ENCODE data around the gene TEDC2. TPM values are rescaled to one million over a fixed set of nuclear protein-coding genes. Genes with fewer than 3 reads are reported as not detected.
A peak's percentile ranks its signal among the peaks of the same experiment; 100 is the strongest.

Gene TEDC2
- total and polyA plus RNA-seq, 9 of the 15 experiments (the other 6 are each of a cell fraction or from before 2014, with no cell fraction given) = 0.75 to 57.0 (median 17.6) TPM

GRCh38 chr16:2428784-2429033 lies 31.2 kb upstream of the TEDC2 start (continued):
- TF ChIP-seq LCOR (CRISPR knock-in tag; IDR thresholded peaks at IDR 0.05) (no peak; the same call in 1 of the 2 replicates), RFX7 (CRISPR knock-in tag; IDR thresholded peaks at IDR 0.05) (no peak), ARID1B (IDR thresholded peaks at IDR 0.05) (no peak), CREB1 (IDR thresholded peaks at IDR 0.05) (no peak), CREB1 (CRISPR knock-in tag; IDR thresholded peaks at IDR 0.05) (no peak), ELK3 (CRISPR knock-in tag; IDR thresholded peaks at IDR 0.05) (no peak), PHB (CRISPR knock-in tag; IDR thresholded peaks at IDR 0.05) (peak; percentile 92; the same call in 1 of the 2 replicates), ZNF57 (CRISPR knock-in tag; IDR thresholded peaks at IDR 0.05) (no peak), HSF4 (CRISPR knock-in tag; IDR thresholded peaks at IDR 0.05; ENCODE audit: borderline replicate concordance) (0 out of 2 replicates have a peak, but pooled peaks have one; percentile 41), DIDO1 (tag; IDR thresholded peaks at IDR 0.05; ENCODE audit: low read depth) (no peak), DMBX1 (CRISPR knock-in tag; IDR thresholded peaks at IDR 0.05; ENCODE audit: borderline replicate concordance) (peak; percentile 10; the same call in 1 of the 2 replicates), ZBTB2 (IDR thresholded peaks at IDR 0.05) (no peak), XRCC5 (IDR thresholded peaks at IDR 0.05; ENCODE audit: low read depth, low read length) (no peak), KDM2B (CRISPR knock-in tag; IDR thresholded peaks at IDR 0.05) (no peak), MTA1 (IDR thresholded peaks at IDR 0.05; ENCODE audit: borderline replicate concordance) (no peak; the same call in 1 of the 2 replicates), ZBTB17 (CRISPR knock-in tag; IDR thresholded peaks at IDR 0.05) (no peak), MCM3 (IDR thresholded peaks at IDR 0.05) (no peak), RNF219 (CRISPR knock-in tag; IDR thresholded peaks at IDR 0.05) (no peak), SRSF9 (IDR thresholded peaks at IDR 0.05; ENCODE audit: borderline replicate concordance, low read depth, low read length) (no peak), TEAD4 (IDR thresholded peaks at IDR 0.05; ENCODE audit: low read length) (no peak; the same call in 1 of the 2 replicates), TEAD4 (CRISPR knock-in tag; IDR thresholded peaks at IDR 0.05; ENCODE audit: borderline replicate concordance) (no peak), ARHGAP35 (IDR thresholded peaks at IDR 0.05; ENCODE audit: partially characterized antibody) (no peak), CHCHD3 (CRISPR knock-in tag; IDR thresholded peaks at IDR 0.05) (no peak), SMAD2 (IDR thresholded peaks at IDR 0.05; ENCODE audit: low read depth, low read length) (no peak), ZNF23 (CRISPR knock-in tag; IDR thresholded peaks at IDR 0.05) (no peak), RBM25 (IDR thresholded peaks at IDR 0.05; ENCODE audit: low read depth, low read length, severe bottlenecking) (no peak)
- TF ChIP-seq, protein P1, sequence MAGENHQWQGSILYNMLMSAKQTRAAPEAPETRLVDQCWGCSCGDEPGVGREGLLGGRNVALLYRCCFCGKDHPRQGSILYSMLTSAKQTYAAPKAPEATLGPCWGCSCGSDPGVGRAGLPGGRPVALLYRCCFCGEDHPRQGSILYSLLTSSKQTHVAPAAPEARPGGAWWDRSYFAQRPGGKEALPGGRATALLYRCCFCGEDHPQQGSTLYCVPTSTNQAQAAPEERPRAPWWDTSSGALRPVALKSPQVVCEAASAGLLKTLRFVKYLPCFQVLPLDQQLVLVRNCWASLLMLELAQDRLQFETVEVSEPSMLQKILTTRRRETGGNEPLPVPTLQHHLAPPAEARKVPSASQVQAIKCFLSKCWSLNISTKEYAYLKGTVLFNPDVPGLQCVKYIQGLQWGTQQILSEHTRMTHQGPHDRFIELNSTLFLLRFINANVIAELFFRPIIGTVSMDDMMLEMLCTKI (IDR thresholded peaks at IDR 0.05; ENCODE audit: partially characterized antibody) = no peak

Measured in K562 (cell line).